ENCODE results near the gene RFLNA.

Gene RFLNA

GRCh38 chr12:124334976-124335375, 40.1 kb downstream of the RFLNA start:
- no peaks in the 10 kb centered on the region for H3K79me2 ChIP-seq (ENCODE audit: insufficient read depth, low read length)
- no peaks in the 10 kb centered on the region for H3F3A ChIP-seq (ENCODE audit: low read depth)
- H4K20me1 ChIP-seq (ENCODE audit: insufficient read depth, low read length, poor library complexity, severe bottlenecking), result no peaks in the 10 kb centered on the region
- no peak overlapping the region for H3K9ac ChIP-seq (ENCODE audit: low read depth, low read length, poor library complexity, severe bottlenecking)
- H3K4me3 ChIP-seq (ENCODE audit: low read length, poor library complexity, severe bottlenecking), result no peak overlapping the region
- no peak for TF ChIP-seq CTCF (conservative IDR thresholded peaks at IDR 0.05; ENCODE audit: low read length)
- no peak for TF ChIP-seq EZH2phosphoT487 (IDR thresholded peaks at IDR 0.05; ENCODE audit: borderline replicate concordance)
- no peaks in the 10 kb centered on the region for H3K27me3 ChIP-seq (ENCODE audit: insufficient read depth, low read length, poor library complexity, severe bottlenecking)
- H3K4me1 ChIP-seq (ENCODE audit: insufficient read depth, low read length, poor library complexity, severe bottlenecking), result no peaks in the 10 kb centered on the region
- peaks cover 56% of the 10 kb centered on the region; the same call in 1 of the 2 replicates for H3K36me3 ChIP-seq (ENCODE audit: insufficient read depth, low read length)
- no peak overlapping the region for H2AFZ ChIP-seq (ENCODE audit: low read length)
- no peaks in the 10 kb centered on the region for H3K9me3 ChIP-seq (ENCODE audit: insufficient read depth, low read depth, low read length)
- no peak overlapping the region for H3K4me2 ChIP-seq (ENCODE audit: low read depth, low read length, poor library complexity, severe bottlenecking)
- no peaks in the 10 kb centered on the region for H3K9me2 ChIP-seq (replicated peaks; ENCODE audit: low read depth, low read length)

GRCh38 chr12:124335426-124336183, 40.7 kb downstream of the RFLNA start:
- no peaks in the 10 kb centered on the region for H3K27me3 ChIP-seq (ENCODE audit: insufficient read depth, low read length, poor library complexity, severe bottlenecking)
- no peak overlapping the region for H3K9ac ChIP-seq (ENCODE audit: low read depth, low read length, poor library complexity, severe bottlenecking)
- peaks cover 58% of the 10 kb centered on the region; the same call in 1 of the 2 replicates for H3K36me3 ChIP-seq (ENCODE audit: insufficient read depth, low read length)
- H3K4me2 ChIP-seq (ENCODE audit: low read depth, low read length, poor library complexity, severe bottlenecking), result no peak overlapping the region
- no peaks in the 10 kb centered on the region for H3K9me2 ChIP-seq (replicated peaks; ENCODE audit: low read depth, low read length)
- no peaks in the 10 kb centered on the region for H3K9me3 ChIP-seq (ENCODE audit: insufficient read depth, low read depth, low read length)
- TF ChIP-seq EZH2phosphoT487 (IDR thresholded peaks at IDR 0.05; ENCODE audit: borderline replicate concordance), result no peak
- no peak for TF ChIP-seq CTCF (conservative IDR thresholded peaks at IDR 0.05; ENCODE audit: low read length)
- H3K4me3 ChIP-seq (ENCODE audit: low read length, poor library complexity, severe bottlenecking), result no peak overlapping the region
- no peak overlapping the region for H2AFZ ChIP-seq (ENCODE audit: low read length)
- H3K79me2 ChIP-seq (ENCODE audit: insufficient read depth, low read length), result no peaks in the 10 kb centered on the region
- H3F3A ChIP-seq (ENCODE audit: low read depth), result no peaks in the 10 kb centered on the region
- no peaks in the 10 kb centered on the region for H4K20me1 ChIP-seq (ENCODE audit: insufficient read depth, low read length, poor library complexity, severe bottlenecking)
- no peaks in the 10 kb centered on the region for H3K4me1 ChIP-seq (ENCODE audit: insufficient read depth, low read length, poor library complexity, severe bottlenecking)

GRCh38 chr12:124336184-124336437, 41.2 kb downstream of the RFLNA start:
- Histone ChIP-seq H3F3A (ENCODE audit: low read depth) (no peaks in the 10 kb centered on the region), H3K9ac (ENCODE audit: low read depth, low read length, poor library complexity, severe bottlenecking) (no peak overlapping the region), H2AFZ (ENCODE audit: low read length) (no peak overlapping the region), H3K27me3 (ENCODE audit: insufficient read depth, low read length, poor library complexity, severe bottlenecking) (no peaks in the 10 kb centered on the region), H4K20me1 (ENCODE audit: insufficient read depth, low read length, poor library complexity, severe bottlenecking) (no peaks in the 10 kb centered on the region), H3K79me2 (ENCODE audit: insufficient read depth, low read length) (no peaks in the 10 kb centered on the region), H3K9me2 (replicated peaks; ENCODE audit: low read depth, low read length) (no peaks in the 10 kb centered on the region), H3K4me1 (ENCODE audit: insufficient read depth, low read length, poor library complexity, severe bottlenecking) (no peaks in the 10 kb centered on the region), H3K4me3 (ENCODE audit: low read length, poor library complexity, severe bottlenecking) (no peak overlapping the region), H3K36me3 (ENCODE audit: insufficient read depth, low read length) (peaks cover 55% of the 10 kb centered on the region; the same call in 1 of the 2 replicates), H3K4me2 (ENCODE audit: low read depth, low read length, poor library complexity, severe bottlenecking) (no peak overlapping the region), H3K9me3 (ENCODE audit: insufficient read depth, low read depth, low read length) (no peaks in the 10 kb centered on the region)
- TF ChIP-seq CTCF (conservative IDR thresholded peaks at IDR 0.05; ENCODE audit: low read length) (no peak), EZH2phosphoT487 (IDR thresholded peaks at IDR 0.05; ENCODE audit: borderline replicate concordance) (no peak)
